ENCODE data around the gene MC4R. TPM values are rescaled to one million over a fixed set of nuclear protein-coding genes. Genes with fewer than 3 reads are reported as not detected.

Gene MC4R
- total RNA-seq, 2 experiments from 2014 or later, result not detected

DNA sequence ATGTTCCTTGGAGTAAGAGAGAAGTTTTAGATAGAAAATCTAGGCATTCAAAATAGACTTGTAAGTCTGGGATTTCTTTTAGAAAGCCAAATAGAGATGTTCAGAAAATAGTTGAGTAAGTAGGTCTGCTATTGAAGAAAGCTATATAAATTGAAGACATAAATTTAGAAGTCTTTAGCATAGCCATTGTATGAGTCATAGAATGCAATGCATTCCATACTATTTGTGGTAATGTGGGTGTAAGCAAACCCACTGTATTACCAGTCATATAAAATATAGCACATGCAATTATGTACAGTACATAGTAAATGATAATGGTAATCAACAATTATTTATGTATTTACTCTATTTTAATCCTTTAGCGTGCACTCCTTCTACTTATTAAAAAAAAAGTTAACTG is 14.1 kb downstream of the MC4R start:
- DNase-seq, result no peak
- H3K9me3 Mint-ChIP-seq, result no peaks in the 10 kb centered on the region
- no peak overlapping the region for H3K27ac Mint-ChIP-seq
- no peaks in the 10 kb centered on the region for H3K4me1 Mint-ChIP-seq
- no peaks in the 10 kb centered on the region for H3K36me3 Mint-ChIP-seq
- H3K27me3 Mint-ChIP-seq, result no peaks in the 10 kb centered on the region
- no peak overlapping the region for H3K4me3 Mint-ChIP-seq

DNA sequence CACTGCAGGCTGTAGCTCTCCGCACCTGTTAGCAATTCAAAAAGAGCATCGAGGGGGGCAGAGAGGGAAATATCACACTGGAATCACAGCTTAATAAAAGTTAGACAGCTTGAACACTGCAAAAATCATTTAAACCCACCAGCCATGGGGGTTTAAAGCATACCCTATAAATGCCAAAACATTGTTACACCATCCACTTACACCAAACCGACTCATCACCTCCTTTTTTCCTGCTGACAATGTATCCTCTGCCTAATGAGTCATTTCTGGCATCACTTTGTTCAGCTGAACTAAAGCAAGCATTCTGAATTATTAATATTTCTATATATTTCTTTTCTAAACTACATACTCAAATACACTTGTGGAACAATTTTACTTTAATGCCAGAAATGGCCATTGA is 21.6 kb downstream of the MC4R start:
- H3K4me3 Mint-ChIP-seq, result no peak overlapping the region
- no peaks in the 10 kb centered on the region for H3K27me3 Mint-ChIP-seq
- H3K4me1 Mint-ChIP-seq, result no peaks in the 10 kb centered on the region
- H3K27ac Mint-ChIP-seq, result no peak overlapping the region
- DNase-seq, result no peak
- peaks cover 9% of the 10 kb centered on the region for H3K9me3 Mint-ChIP-seq
- no peaks in the 10 kb centered on the region for H3K36me3 Mint-ChIP-seq

DNA sequence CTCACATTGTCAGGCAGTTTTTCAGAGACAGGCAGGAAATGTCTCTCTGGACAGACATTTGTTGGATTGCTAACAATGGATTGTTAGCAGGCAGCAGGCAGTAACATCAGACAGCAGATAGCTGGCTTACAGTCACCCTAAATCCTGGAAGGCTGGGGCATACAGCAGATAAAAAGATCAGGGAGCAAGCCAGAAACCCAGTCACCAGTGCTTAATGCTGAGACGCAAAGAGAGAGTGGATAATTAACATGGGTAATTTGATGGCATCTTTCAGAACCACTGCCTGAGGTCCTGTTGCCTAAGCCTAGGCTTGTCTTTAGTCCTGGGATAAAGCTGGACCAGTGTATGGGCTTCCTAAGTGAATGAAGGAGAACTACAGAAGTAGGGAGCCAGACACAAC is 22.4 kb downstream of the MC4R start:
- Mint-ChIP-seq H3K27ac (no peak overlapping the region), H3K27me3 (no peaks in the 10 kb centered on the region), H3K36me3 (no peaks in the 10 kb centered on the region), H3K4me3 (no peak overlapping the region), H3K9me3 (peaks cover 9% of the 10 kb centered on the region), H3K4me1 (no peaks in the 10 kb centered on the region)
- no peak for DNase-seq

DNA sequence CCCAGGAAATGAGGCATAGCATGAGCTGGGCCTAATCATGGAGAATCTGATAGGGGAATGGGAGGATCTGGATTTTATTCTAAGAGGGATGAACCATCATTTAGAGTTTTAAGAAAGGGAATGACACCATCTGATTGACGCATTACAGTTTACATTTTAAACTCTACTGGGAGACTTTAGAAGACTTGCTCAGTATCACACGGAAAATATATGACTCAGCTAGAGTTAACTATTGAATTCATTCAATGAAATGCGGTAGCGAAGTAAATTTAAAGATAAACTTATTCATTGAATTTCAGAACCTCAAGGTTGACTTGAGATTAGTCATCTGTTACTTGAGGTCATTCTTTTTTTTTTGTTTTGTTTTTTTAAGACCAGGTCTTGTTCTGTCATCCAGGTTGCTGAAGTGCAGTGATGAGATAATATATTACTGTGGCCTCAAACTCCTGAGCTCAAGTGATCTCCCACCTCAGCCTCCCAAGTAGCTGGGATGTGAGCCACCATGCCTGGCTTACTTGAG is 25.0 kb downstream of the MC4R start:
- Mint-ChIP-seq H3K36me3 (no peaks in the 10 kb centered on the region), H3K4me1 (no peaks in the 10 kb centered on the region), H3K9me3 (peaks cover 9% of the 10 kb centered on the region), H3K27me3 (no peaks in the 10 kb centered on the region), H3K4me3 (no peak overlapping the region), H3K27ac (no peak overlapping the region)
- no peak for DNase-seq

DNA sequence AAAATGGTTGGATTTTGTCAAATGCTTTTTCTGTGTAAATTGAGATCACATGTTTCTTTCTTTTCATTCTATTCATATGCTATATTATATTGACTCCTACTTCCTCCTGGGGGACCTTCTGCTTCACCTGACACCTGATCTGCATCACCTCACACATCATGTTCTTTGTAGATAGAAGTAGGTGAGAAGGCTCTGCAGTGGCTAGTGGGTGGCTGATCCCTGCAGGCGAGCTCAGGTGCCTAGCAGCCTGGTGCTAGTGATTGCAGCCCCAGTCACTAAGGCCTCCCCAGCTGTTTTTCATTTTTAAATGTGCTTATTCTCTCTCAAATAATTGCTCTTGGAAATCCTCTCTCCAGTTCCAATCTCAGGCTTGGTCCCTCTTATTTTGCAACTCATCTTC is 33.6 kb downstream of the MC4R start:
- no peaks in the 10 kb centered on the region for H3K4me1 Mint-ChIP-seq
- H3K36me3 Mint-ChIP-seq, result no peaks in the 10 kb centered on the region
- DNase-seq, result no peak
- H3K4me3 Mint-ChIP-seq, result no peak overlapping the region
- no peaks in the 10 kb centered on the region for H3K9me3 Mint-ChIP-seq
- H3K27ac Mint-ChIP-seq, result no peak overlapping the region
- no peaks in the 10 kb centered on the region for H3K27me3 Mint-ChIP-seq

DNA sequence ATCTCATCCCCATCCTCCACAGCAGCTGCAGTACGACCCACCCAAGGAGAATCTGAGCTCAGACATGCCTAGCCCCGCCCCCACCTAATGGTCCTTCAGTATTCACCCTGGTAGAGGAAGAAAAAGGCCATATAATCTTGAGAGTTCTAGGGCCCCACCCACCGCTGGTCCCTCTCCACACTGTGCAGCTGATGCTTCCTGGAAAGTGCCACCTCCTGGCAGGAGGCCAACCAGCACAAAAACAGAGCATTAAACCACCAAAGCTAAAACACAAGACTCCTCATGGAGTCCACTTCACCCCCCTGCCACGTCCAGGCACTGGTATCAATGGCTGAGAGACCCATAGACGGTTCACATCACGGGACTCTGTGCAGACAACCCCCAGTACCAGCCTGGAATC is 40.7 kb downstream of the MC4R start:
- no peaks in the 10 kb centered on the region for H3K36me3 Mint-ChIP-seq

DNA sequence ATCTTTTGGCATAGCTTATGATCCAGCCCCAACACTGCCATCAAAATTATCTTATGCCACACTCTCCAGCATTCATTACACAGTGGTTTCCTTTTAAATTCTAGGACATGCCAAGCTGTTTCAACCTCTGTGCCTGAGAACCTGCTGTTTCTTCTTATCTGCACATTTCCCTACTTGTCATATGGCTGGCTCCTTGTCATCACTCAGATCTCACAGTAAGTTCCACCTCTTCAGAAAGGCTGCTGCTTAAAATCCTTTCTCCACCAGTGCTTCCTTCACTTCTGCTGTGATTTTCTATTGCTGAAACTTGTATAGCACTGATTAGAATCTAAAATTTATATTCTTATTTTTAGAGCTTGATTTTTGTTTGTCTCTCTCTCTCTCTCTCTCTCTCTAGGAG is 43.4 kb downstream of the MC4R start:
- Mint-ChIP-seq H3K36me3 (no peaks in the 10 kb centered on the region), H3K27ac (no peak overlapping the region), H3K27me3 (no peaks in the 10 kb centered on the region), H3K4me3 (no peak overlapping the region), H3K4me1 (no peaks in the 10 kb centered on the region), H3K9me3 (peaks cover 3% of the 10 kb centered on the region)
- DNase-seq, result no peak

More for the DNA sequence above, 40.7 kb downstream of the MC4R start:
- Mint-ChIP-seq H3K27me3 (no peaks in the 10 kb centered on the region), H3K9me3 (peaks cover 3% of the 10 kb centered on the region), H3K4me3 (no peak overlapping the region), H3K27ac (no peak overlapping the region), H3K4me1 (no peaks in the 10 kb centered on the region)
- no peak for DNase-seq

DNA sequence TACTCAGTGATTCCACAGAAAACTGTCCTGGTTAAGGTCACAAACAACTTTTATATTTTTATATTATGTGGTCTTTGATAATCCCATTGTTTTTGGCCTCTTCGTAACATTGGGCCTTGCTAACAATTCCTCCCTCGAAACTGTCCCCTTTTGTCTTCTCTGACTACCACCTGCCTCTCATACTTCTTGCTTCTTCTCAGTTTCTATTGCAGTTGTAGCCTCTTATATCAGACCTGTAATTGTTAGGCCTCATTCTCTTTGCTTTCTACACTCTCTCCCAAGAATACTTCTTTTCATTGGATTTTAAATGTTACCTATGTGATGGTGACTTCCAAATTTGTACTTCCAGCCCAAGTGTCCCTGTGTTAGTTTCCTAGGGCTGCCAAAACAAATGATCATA is 44.7 kb downstream of the MC4R start:
- H3K4me1 Mint-ChIP-seq, result no peaks in the 10 kb centered on the region

DNA sequence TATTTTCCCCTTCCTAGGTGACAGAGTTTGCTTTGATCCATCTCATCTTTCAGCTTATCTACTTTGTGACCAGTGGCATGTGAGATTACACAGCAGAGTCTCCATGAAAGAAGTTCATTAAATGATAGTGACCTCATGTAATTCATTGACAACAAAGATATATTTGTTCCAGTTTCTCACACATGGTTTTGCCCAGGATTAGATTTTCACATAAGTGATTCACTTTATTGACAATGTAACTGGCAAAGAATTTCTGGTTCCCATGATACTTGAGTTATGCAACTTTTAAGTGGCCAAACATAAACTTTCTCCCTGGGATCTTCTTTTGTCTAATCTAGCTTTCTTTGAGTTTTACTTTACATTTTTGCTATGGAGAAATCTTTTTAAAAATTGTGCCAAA is 50.0 kb downstream of the MC4R start:
- Mint-ChIP-seq H3K9me3 (no peaks in the 10 kb centered on the region), H3K4me3 (no peak overlapping the region), H3K36me3 (no peaks in the 10 kb centered on the region), H3K27ac (no peak overlapping the region), H3K4me1 (no peaks in the 10 kb centered on the region), H3K27me3 (no peaks in the 10 kb centered on the region)
- no peak for DNase-seq

More for the DNA sequence above, 44.7 kb downstream of the MC4R start:
- H3K4me3 Mint-ChIP-seq, result no peak overlapping the region
- H3K27me3 Mint-ChIP-seq, result no peaks in the 10 kb centered on the region
- no peaks in the 10 kb centered on the region for H3K36me3 Mint-ChIP-seq
- H3K9me3 Mint-ChIP-seq, result peaks cover 3% of the 10 kb centered on the region
- no peak overlapping the region for H3K27ac Mint-ChIP-seq
- DNase-seq, result no peak
